ENCODE data around the gene USH2A. TPM values are rescaled to one million over a fixed set of nuclear protein-coding genes. Genes with fewer than 3 reads are reported as not detected.

USH2A gene
- total RNA-seq, 2 donors from 2014 or later: 0.74 TPM; not detected in 1

GRCh38 chr1:215894617-215895016 lies 528.6 kb downstream of the USH2A start:
- DNase-seq (ENCODE audit: low spot score): no peak
- H3K9me3 ChIP-seq: no peaks in the 10 kb centered on the region
- no peaks in the 10 kb centered on the region for H3K36me3 ChIP-seq
- no peak for TF ChIP-seq CTCF (IDR thresholded peaks at IDR 0.05)
- TF ChIP-seq POLR2AphosphoS5 (IDR thresholded peaks at IDR 0.05): no peak
- TF ChIP-seq POLR2A (IDR thresholded peaks at IDR 0.05): no peak
- intact Hi-C loops (cut with DNase I): no loop called here
- no peak overlapping the region for H3K27ac ChIP-seq
- 66% methylated on average over 4 of the region's 4 CpGs for WGBS
- H3K27me3 ChIP-seq (replicated peaks; ENCODE audit: insufficient read depth): no peaks in the 10 kb centered on the region
- no peaks in the 10 kb centered on the region for H3K4me1 ChIP-seq (replicated peaks)
- H3K4me3 ChIP-seq: no peak overlapping the region

- no peaks in the 10 kb centered on the region for H3K27me3 ChIP-seq (replicated peaks; ENCODE audit: insufficient read depth)
- no peak for DNase-seq (ENCODE audit: low spot score)
- no peaks in the 10 kb centered on the region for H3K9me3 ChIP-seq
- H3K27ac ChIP-seq: no peak overlapping the region
- H3K36me3 ChIP-seq: no peaks in the 10 kb centered on the region
- H3K4me1 ChIP-seq (replicated peaks): no peaks in the 10 kb centered on the region
- TF ChIP-seq CTCF (IDR thresholded peaks at IDR 0.05) (no peak), POLR2A (IDR thresholded peaks at IDR 0.05) (no peak), POLR2AphosphoS5 (IDR thresholded peaks at IDR 0.05) (no peak)
- intact Hi-C loops (cut with DNase I): no loop called here
- WGBS: 16% methylated on average over 7 of the region's 7 CpGs
- H3K4me3 ChIP-seq: no peak overlapping the region
Measured at GRCh38 chr1:215891266-215892057, 531.8 kb downstream of the USH2A start.

- Histone ChIP-seq H3K36me3 (no peaks in the 10 kb centered on the region), H3K9me3 (no peaks in the 10 kb centered on the region), H3K27ac (no peak overlapping the region), H3K27me3 (replicated peaks; ENCODE audit: insufficient read depth) (no peaks in the 10 kb centered on the region), H3K4me3 (no peak overlapping the region), H3K4me1 (replicated peaks) (no peaks in the 10 kb centered on the region)
- intact Hi-C loops (cut with DNase I): no loop called here
- TF ChIP-seq POLR2A (IDR thresholded peaks at IDR 0.05) (no peak), CTCF (IDR thresholded peaks at IDR 0.05) (no peak)
- DNase-seq (ENCODE audit: low spot score): no peak
- WGBS: 60% methylated on average over 3 of the region's 3 CpGs
Measured at GRCh38 chr1:215890438-215890837, 532.8 kb downstream of the USH2A start.

- Histone ChIP-seq H3K4me3 (no peak overlapping the region), H3K4me1 (replicated peaks) (no peaks in the 10 kb centered on the region), H3K36me3 (no peaks in the 10 kb centered on the region), H3K27ac (no peak overlapping the region), H3K27me3 (replicated peaks; ENCODE audit: insufficient read depth) (no peaks in the 10 kb centered on the region), H3K9me3 (no peaks in the 10 kb centered on the region)
- intact Hi-C loops (cut with DNase I): no loop called here
- no peak for TF ChIP-seq POLR2A (IDR thresholded peaks at IDR 0.05)
- no peak for TF ChIP-seq CTCF (IDR thresholded peaks at IDR 0.05)
- no peak for TF ChIP-seq POLR2AphosphoS5 (IDR thresholded peaks at IDR 0.05)
- DNase-seq (ENCODE audit: low spot score): no peak
- 31% methylated on average over 3 of the region's 3 CpGs for WGBS
Measured at GRCh38 chr1:215889871-215890270, 533.4 kb downstream of the USH2A start.

- Histone ChIP-seq H3K27me3 (replicated peaks; ENCODE audit: insufficient read depth) (no peaks in the 10 kb centered on the region), H3K9me3 (no peaks in the 10 kb centered on the region), H3K27ac (no peak overlapping the region), H3K4me3 (no peak overlapping the region), H3K36me3 (no peaks in the 10 kb centered on the region), H3K4me1 (replicated peaks) (no peaks in the 10 kb centered on the region)
- no peak for DNase-seq (ENCODE audit: low spot score)
- 66% methylated on average over 6 of the region's 6 CpGs for WGBS
- no peak for TF ChIP-seq POLR2AphosphoS5 (IDR thresholded peaks at IDR 0.05)
- TF ChIP-seq CTCF (IDR thresholded peaks at IDR 0.05): no peak
- TF ChIP-seq POLR2A (IDR thresholded peaks at IDR 0.05): no peak
- intact Hi-C loops (cut with DNase I): no loop called here
Measured at GRCh38 chr1:215888159-215888558, 535.1 kb downstream of the USH2A start.

Data from prostate gland (tissue), 2 donors.